H1 (cell line): ENCODE results near the gene SIGLEC7. TPM values are rescaled to one million over a fixed set of nuclear protein-coding genes. Genes with fewer than 3 reads are reported as not detected.
"Not testable (repeated sequence)": the region's sequence is repeated elsewhere in the genome, so short reads cannot be mapped to it uniquely, and the experiment has no call there.

Experiments
- CTCF ChIA-PET: fragments of 300-600 bp; sonication (Branson Sonifier 250); formaldehyde crosslinking; loops from one replicate; lab custom pipeline; 2021; ENCODE audit not compliant: partially characterized antibody; lab: Charles Lee
- POLR2A ChIA-PET: fragments of 300-600 bp; sonication (Branson Sonifier 250); formaldehyde crosslinking; loops from one replicate; lab custom pipeline; 2021; ENCODE audit warnings: inconsistent platforms; ENCODE audit not compliant: partially characterized antibody; lab: Charles Lee
- DNase-seq, 2 experiments: peaks; one replicate each; pipeline versions ENCODE4 v3.0.0 to v3.0.0-alpha.2; 2010 to 2022; ENCODE audit warnings: low spot score in 2 of 2, low read depth in 1 of 2, mixed read lengths in 1 of 2
- FAIRE-seq: peaks from 2 replicates; lab custom pipeline; 2011; peaks lifted over from hg19 to GRCh38; lab: Jason Lieb, UNC
- H2AFZ ChIP-seq: 2 replicates; pipeline ENCODE4 v1.8.1; 2012; ENCODE audit warnings: low read length, inconsistent platforms
- H2AK5ac ChIP-seq: 2 replicates; pipeline ENCODE4 v1.6.1; 2013; ENCODE audit warnings: low read depth, low read length
- H2BK120ac ChIP-seq: replicated peaks from 2 replicates; pipeline ENCODE3; 2013; ENCODE audit warnings: low read depth, low read length, inconsistent platforms
- H2BK12ac ChIP-seq: 2 replicates; pipeline ENCODE4 v1.6.1; 2013; ENCODE audit warnings: low read depth, low read length
- H2BK15ac ChIP-seq: 2 replicates; pipeline ENCODE4 v1.6.1; 2013; ENCODE audit warnings: low read length
- H2BK20ac ChIP-seq: 2 replicates; pipeline ENCODE4 v1.6.1; 2013; ENCODE audit warnings: low read length
- H2BK5ac ChIP-seq: 2 replicates; pipeline ENCODE4 v1.6.1; 2013; ENCODE audit warnings: low read depth, low read length
- H3K14ac ChIP-seq: 2 replicates; pipeline ENCODE4 v1.6.1; 2013; ENCODE audit warnings: inconsistent platforms; ENCODE audit not compliant: insufficient read length
- H3K18ac ChIP-seq: 2 replicates; pipeline ENCODE4 v1.6.1; 2013; ENCODE audit warnings: low read length; ENCODE audit errors: extremely low read depth
- H3K23ac ChIP-seq: 2 replicates; pipeline ENCODE4 v1.6.1; 2013; ENCODE audit warnings: inconsistent platforms; ENCODE audit not compliant: insufficient read length
- H3K23me2 ChIP-seq: 2 replicates; pipeline ENCODE4 v1.6.1; 2013; ENCODE audit warnings: low read depth, low read length
- H3K27ac ChIP-seq: 2 replicates; pipeline ENCODE4 v1.6.1; 2011; ENCODE audit warnings: low read depth, low read length, inconsistent platforms
- H3K27me3 ChIP-seq, 4 experiments: replicated peaks in 1 of 4; 1 replicate in 1 of 4; 2 replicates in 3 of 4; pipeline versions ENCODE4 v1.6.1 to v1.8.1; 2011 to 2013; ENCODE audit warnings: low read length in 3 of 4, mild to moderate bottlenecking in 3 of 4, inconsistent platforms in 2 of 4, mixed read lengths in 2 of 4, moderate library complexity in 1 of 4; ENCODE audit not compliant: control insufficient read depth in 3 of 4, insufficient read depth in 3 of 4; ENCODE audit errors: extremely low read depth in 1 of 4
- H3K36me3 ChIP-seq, 4 experiments: 2 replicates each; pipeline versions ENCODE4 v1.6.1 to v1.8.1; 2011 to 2013; ENCODE audit warnings: mild to moderate bottlenecking in 4 of 4, low read length in 3 of 4, moderate library complexity in 2 of 4, control low read depth in 1 of 4, inconsistent platforms in 1 of 4; ENCODE audit not compliant: insufficient read depth in 4 of 4, control insufficient read depth in 2 of 4
- H3K4ac ChIP-seq: replicated peaks from 2 replicates; pipeline ENCODE3; 2013; ENCODE audit warnings: low read length, low read depth, mixed read lengths, inconsistent platforms; ENCODE audit not compliant: insufficient read length
- H3K4me1 ChIP-seq, 4 experiments: replicated peaks in 1 of 4; 1 replicate in 1 of 4; 2 replicates in 3 of 4; pipeline versions ENCODE4 v1.6.1 to v1.8.1; 2011 to 2013; ENCODE audit warnings: low read length in 3 of 4, inconsistent platforms in 2 of 4, mixed read lengths in 1 of 4; ENCODE audit not compliant: insufficient read depth in 4 of 4, control insufficient read depth in 3 of 4
- H3K4me2 ChIP-seq, 2 experiments: 2 replicates each; pipeline versions ENCODE4 v1.6.1 to v1.8.1; 2011 to 2013; ENCODE audit warnings: low read depth in 2 of 2, low read length in 2 of 2, control low read depth in 1 of 2, inconsistent platforms in 1 of 2, mild to moderate bottlenecking in 1 of 2; ENCODE audit not compliant: insufficient read depth in 1 of 2
- H3K4me3 ChIP-seq, 4 experiments: fragments of 200-600, 300-600 bp in 1 of 4; sonication (generic), shearing (Covaris generic), sonication (Bioruptor Twin) in 1 of 4; 2 replicates each; pipeline versions ENCODE4 v1.5.1 to v1.8.1; 2011 to 2016; ENCODE audit warnings: low read length in 4 of 4, low read depth in 3 of 4, control low read depth in 2 of 4, inconsistent platforms in 2 of 4, mild to moderate bottlenecking in 2 of 4, mixed read lengths in 1 of 4, moderate library complexity in 1 of 4; ENCODE audit not compliant: insufficient read depth in 2 of 4; ENCODE audit errors: extremely low read depth in 1 of 4
- H3K56ac ChIP-seq: replicated peaks from 2 replicates; pipeline ENCODE3; 2013; ENCODE audit warnings: low read depth, mild to moderate bottlenecking, mixed read lengths, low read length, inconsistent platforms; ENCODE audit not compliant: insufficient read length
- H3K79me1 ChIP-seq: 2 replicates; pipeline ENCODE4 v1.6.1; 2013; ENCODE audit warnings: low read depth, low read length, control low read depth
- H3K79me2 ChIP-seq, 2 experiments: 2 replicates each; pipeline versions ENCODE4 v1.6.1 to v1.8.1; 2012 to 2013; ENCODE audit warnings: low read length in 2 of 2, mild to moderate bottlenecking in 2 of 2, inconsistent platforms in 1 of 2; ENCODE audit not compliant: insufficient read depth in 2 of 2, control insufficient read depth in 1 of 2
- H3K9ac ChIP-seq, 4 experiments: replicated peaks in 1 of 4; 1 replicate in 1 of 4; 2 replicates in 3 of 4; pipeline versions ENCODE4 v1.6.1 to v1.8.1; 2011 to 2013; ENCODE audit warnings: low read depth in 3 of 4, low read length in 3 of 4, control low read depth in 2 of 4, mild to moderate bottlenecking in 2 of 4, moderate library complexity in 2 of 4, inconsistent platforms in 1 of 4; ENCODE audit errors: extremely low read depth in 1 of 4
- H3K9me3 ChIP-seq, 2 experiments: 2 replicates each; pipeline versions ENCODE4 v1.6.1 to v1.8.1; 2012 to 2013; ENCODE audit warnings: mild to moderate bottlenecking in 2 of 2, moderate library complexity in 2 of 2, control low read depth in 1 of 2, inconsistent platforms in 1 of 2, low read depth in 1 of 2, low read length in 1 of 2, mixed read lengths in 1 of 2; ENCODE audit not compliant: insufficient read depth in 2 of 2
- H4K20me1 ChIP-seq, 2 experiments: replicated peaks in 1 of 2; 2 replicates each; pipeline versions ENCODE3 to v1.8.1; 2011 to 2013; ENCODE audit warnings: inconsistent platforms in 2 of 2, low read length in 2 of 2, mild to moderate bottlenecking in 1 of 2; ENCODE audit not compliant: insufficient read depth in 2 of 2, control insufficient read depth in 1 of 2
- H4K5ac ChIP-seq: 2 replicates; pipeline ENCODE4 v1.6.1; 2013; ENCODE audit warnings: low read length, low read depth, mixed read lengths, inconsistent platforms; ENCODE audit not compliant: insufficient read length
- H4K8ac ChIP-seq: 2 replicates; pipeline ENCODE4 v1.8.0; 2013; ENCODE audit warnings: mild to moderate bottlenecking, moderate library complexity, low read length, inconsistent platforms; ENCODE audit not compliant: insufficient read depth; ENCODE audit errors: extremely low read depth
- H4K91ac ChIP-seq: replicated peaks from 2 replicates; pipeline ENCODE3; 2013; ENCODE audit warnings: low read length, mixed read lengths, inconsistent platforms; ENCODE audit not compliant: insufficient read length
- RAD21 ChIP-seq, 2 experiments: IDR thresholded peaks in 1 of 2; conservative IDR thresholded peaks in 1 of 2; 2 replicates each; pipeline ENCODE4 v1.6.1; 2011; ENCODE audit warnings: low read depth in 2 of 2, low read length in 2 of 2, improper control_type of control experiment in 1 of 2, inconsistent platforms in 1 of 2, mild to moderate bottlenecking in 1 of 2, moderate library complexity in 1 of 2
- WGBS, 2 experiments: shearing (Covaris generic) in 1 of 2; methylation state at CpG; one replicate each; pipeline versions ENCODE4 v1.1.6 to v1.1.7; 2013 to 2015; ENCODE audit warnings: low lambda C conversion rate in 2 of 2, mixed read lengths in 2 of 2, inconsistent platforms in 1 of 2, low coverage in 1 of 2, missing lambda C conversion rate in 1 of 2; ENCODE audit not compliant: insufficient replicate concordance in 2 of 2, insufficient coverage in 1 of 2, insufficient read length in 1 of 2; ENCODE audit errors: extremely low coverage in 1 of 2, missing lambda C conversion rate in 1 of 2; 5-methylcytosine and 5-hydroxymethylcytosine counted together
- polyA plus RNA-seq, 7 experiments: library from polyadenylated mRNA; depleted of rRNA in 3 of 7; stranded (reverse) in 5 of 7; unstranded in 2 of 7; fragments of >200 nt in 5 of 7; fragments of 200-250 nt in 2 of 7; gene quantifications; 1 replicate in 5 of 7; 2 replicates in 1 of 7; 4 replicates in 1 of 7; pipeline versions ENCODE4 v1.2.1 to v1.2.3, GENCODE V29; 2011 to 2013; ENCODE audit warnings: missing spikeins in 2 of 7, mixed read lengths in 2 of 7
- total RNA-seq: library from RNA; stranded (reverse); fragmentation: NEBNext Ultra II Directional; extraction: Animal tissue kit (Norgen Biotek cat#: 25700); gene quantifications from 2 replicates; pipeline ENCODE4 v1.2.1, GENCODE V29; 2021
- TF ChIP-seq, protein P1 (sequence below), 3 experiments: IDR thresholded peaks; 1 replicate in 2 of 3; 2 replicates in 1 of 3; pipeline versions ENCODE4 v1.5.1 to v1.6.1; 2011; ENCODE audit warnings: low read length in 3 of 3, mild to moderate bottlenecking in 3 of 3, inconsistent platforms in 2 of 3, low read depth in 1 of 3, moderate library complexity in 1 of 3; ENCODE audit not compliant: insufficient read depth in 1 of 3; ENCODE audit errors: control extremely low read depth in 1 of 3

Gene SIGLEC7
- total and polyA plus RNA-seq, 2 of the 8 experiments (the other 6 are each of a cell fraction or from before 2014, with no cell fraction given) = not detected

DNA sequence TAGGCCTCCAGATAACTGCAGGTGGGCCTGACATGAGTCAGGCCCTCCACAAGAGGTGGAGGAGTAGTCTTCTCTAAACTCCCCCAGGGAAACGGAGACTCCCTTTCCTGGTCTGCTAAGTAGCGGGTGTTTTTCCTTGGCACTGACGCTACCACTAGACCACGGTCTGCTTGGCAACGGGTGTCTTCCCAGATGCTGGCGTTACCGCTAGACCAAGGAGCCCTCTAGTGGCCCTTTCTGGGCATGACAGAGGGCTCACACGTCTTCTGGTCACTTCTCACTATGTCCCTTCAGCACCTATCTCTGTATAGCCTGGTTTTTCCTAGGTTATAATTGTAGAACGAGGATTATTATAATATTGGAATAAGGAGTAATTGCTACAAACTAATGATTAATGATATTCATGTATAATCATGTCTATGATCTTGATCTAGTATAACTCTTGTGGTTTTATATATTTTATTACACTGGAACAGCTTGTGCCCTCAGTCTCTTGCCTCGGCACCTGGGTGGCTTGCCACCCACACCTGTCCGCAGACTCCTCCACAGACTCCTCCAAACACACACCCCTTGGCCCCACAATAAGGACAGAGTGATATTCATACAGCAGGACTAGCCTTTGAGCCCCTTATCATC lies 27.3 kb downstream of the SIGLEC7 start:
- H3K9ac ChIP-seq, H3K23ac ChIP-seq, H3K27ac ChIP-seq, H2AK5ac ChIP-seq, H2AFZ ChIP-seq, H3K14ac ChIP-seq, H3K23me2 ChIP-seq, H3K4me2 ChIP-seq, FAIRE-seq, H3K79me1 ChIP-seq, H3K36me3 ChIP-seq, POLR2A ChIA-PET, H3K4me3 ChIP-seq, H3K4me1 ChIP-seq, H3K18ac ChIP-seq, H3K27me3 ChIP-seq, H4K5ac ChIP-seq, H4K20me1 ChIP-seq, H4K8ac ChIP-seq, H3K56ac ChIP-seq, H3K4ac ChIP-seq, H3K79me2 ChIP-seq, H2BK15ac ChIP-seq, H2BK12ac ChIP-seq, H2BK20ac ChIP-seq, H2BK120ac ChIP-seq, H2BK5ac ChIP-seq, H4K91ac ChIP-seq: not testable (repeated sequence)
- DNase-seq = peak; percentile 23 to 77
- peak; percentile 58 to 65 for TF ChIP-seq RAD21 (IDR thresholded peaks at IDR 0.05 in 1 of 2, conservative IDR thresholded peaks at IDR 0.05 in 1 of 2; ENCODE audit: low read depth in 2 of 2, low read length in 2 of 2)
- TF ChIP-seq, protein P1, sequence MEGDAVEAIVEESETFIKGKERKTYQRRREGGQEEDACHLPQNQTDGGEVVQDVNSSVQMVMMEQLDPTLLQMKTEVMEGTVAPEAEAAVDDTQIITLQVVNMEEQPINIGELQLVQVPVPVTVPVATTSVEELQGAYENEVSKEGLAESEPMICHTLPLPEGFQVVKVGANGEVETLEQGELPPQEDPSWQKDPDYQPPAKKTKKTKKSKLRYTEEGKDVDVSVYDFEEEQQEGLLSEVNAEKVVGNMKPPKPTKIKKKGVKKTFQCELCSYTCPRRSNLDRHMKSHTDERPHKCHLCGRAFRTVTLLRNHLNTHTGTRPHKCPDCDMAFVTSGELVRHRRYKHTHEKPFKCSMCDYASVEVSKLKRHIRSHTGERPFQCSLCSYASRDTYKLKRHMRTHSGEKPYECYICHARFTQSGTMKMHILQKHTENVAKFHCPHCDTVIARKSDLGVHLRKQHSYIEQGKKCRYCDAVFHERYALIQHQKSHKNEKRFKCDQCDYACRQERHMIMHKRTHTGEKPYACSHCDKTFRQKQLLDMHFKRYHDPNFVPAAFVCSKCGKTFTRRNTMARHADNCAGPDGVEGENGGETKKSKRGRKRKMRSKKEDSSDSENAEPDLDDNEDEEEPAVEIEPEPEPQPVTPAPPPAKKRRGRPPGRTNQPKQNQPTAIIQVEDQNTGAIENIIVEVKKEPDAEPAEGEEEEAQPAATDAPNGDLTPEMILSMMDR (IDR thresholded peaks at IDR 0.05; ENCODE audit: control extremely low read depth in 1 of 3, insufficient read depth in 1 of 3, low read depth in 1 of 3, low read length in 3 of 3) = peak; percentile 59 to 66 (median 61)
- WGBS, 2 experiments = 33% methylated on average over 11 of the region's 11 CpGs; no CpG with 5 or more reads in 1 of the 2 experiments
- H3K9me3 ChIP-seq = peaks cover 7 to 13% of the 10 kb centered on the region in 2 experiments; a peak in 3 of 4 replicates
- CTCF ChIA-PET = interaction anchor here (1.0 to 4.5 kb wide), 7 partner anchors 11 to 298 kb away, joined by 3 to 34 read pairs (median 4); partner anchors contain the start of gene SIGLECL1
